Daoy (cell line): ENCODE data around the gene GNB5. TPM values are rescaled to one million over a fixed set of nuclear protein-coding genes. Genes with fewer than 3 reads are reported as not detected.
A peak's percentile ranks its signal among the peaks of the same experiment; 100 is the strongest.
"Not testable (repeated sequence)": the region's sequence is repeated elsewhere in the genome, so short reads cannot be mapped to it uniquely, and the experiment has no call there.

Source experiments
- DNase-seq: peaks from one replicate; pipeline ENCODE4 v3.0.0-alpha.2; 2015; ENCODE audit warnings: low read depth
- total RNA-seq: library from RNA; depleted of rRNA; stranded (reverse); fragments of >200 nt; shearing (Covaris generic); gene quantifications from 2 replicates; pipeline ENCODE4 v1.2.3, GENCODE V29; 2014

Gene GNB5
- total RNA-seq, 1 experiment from 2014 or later, result 35.4 TPM

DNA sequence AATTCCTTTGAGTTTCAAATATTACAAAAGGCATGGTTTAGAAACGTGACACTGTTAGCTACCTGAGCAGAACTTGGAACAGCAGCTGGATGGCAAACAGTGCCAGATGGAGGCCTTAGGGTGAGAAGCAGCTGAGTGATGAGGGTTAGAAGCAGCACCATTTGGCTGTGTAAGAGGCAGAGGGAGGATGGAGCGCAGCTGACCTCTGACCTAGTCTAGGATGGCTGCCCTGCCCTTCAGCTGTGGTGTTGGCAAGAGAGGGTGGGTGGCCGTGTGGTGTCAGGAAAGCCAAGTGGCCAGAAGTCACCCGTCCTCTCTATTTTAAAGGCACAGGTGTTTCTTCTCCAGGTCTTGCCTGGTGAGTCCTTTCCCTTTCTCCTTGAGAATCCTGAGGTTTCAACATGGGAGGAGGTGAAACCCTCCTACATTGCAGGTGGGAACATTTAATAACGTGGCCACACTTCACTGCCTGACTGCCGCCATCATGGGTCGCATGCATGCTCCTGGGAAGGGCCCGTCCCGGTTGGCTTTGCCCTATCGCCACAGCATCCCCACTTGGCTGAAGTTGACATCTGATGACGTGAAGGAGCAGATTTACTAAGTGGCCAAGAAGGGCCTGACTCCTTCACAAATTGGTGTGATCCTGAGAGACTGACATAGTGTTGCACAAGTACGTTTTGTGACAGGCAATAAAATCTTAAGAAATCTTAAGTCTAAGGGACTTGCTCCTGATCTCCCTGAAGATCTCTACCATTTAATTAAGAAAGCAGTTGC lies 96.2 kb downstream of the GNB5 start:
- no peak for DNase-seq

DNA sequence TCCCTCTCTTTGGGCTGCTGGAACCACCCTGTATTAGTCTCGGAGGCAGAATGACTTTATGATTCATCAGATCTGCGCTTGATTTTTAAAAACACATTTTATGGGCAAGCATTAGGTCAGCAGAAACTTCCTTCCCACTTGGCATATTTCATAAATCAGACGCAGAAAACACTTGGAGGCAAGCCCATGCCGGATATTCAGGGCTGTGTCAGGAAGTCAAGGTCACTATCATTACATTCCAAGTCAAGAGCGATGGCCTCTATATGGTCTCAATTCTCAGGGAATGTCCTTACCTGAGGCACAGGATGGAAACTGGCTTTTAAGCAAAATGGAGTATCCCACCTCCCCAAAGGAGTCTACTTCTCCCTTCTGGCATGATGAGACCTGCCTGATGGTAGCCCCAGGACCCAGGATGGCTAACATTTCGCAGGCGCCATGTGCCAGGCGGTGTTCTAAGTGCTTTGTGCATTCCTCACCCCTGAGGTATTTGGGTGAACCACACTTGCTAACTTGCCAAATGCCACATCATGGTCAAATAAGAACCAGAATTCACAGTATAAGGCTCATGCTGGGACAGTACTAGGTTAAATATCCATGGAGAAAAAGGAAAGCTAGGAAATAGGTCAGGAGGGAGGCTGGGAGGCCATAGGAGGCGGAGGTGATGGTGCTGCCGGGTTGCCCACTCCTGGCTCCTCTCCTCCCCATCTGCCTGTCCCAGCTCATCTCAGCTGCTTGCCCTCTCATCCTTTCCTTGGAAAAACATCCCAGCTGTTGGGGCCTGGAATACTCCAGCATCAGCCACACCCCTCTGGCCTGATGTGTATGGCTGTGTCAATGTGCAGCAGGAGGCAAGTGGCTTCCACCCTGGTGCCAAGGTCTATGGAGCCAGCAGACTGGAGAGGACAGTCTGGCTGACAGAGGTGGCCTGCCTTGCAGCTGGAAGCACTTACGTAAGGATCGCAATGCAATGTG lies 97.4 kb downstream of the GNB5 start:
- DNase-seq, result peak; percentile 100

DNA sequence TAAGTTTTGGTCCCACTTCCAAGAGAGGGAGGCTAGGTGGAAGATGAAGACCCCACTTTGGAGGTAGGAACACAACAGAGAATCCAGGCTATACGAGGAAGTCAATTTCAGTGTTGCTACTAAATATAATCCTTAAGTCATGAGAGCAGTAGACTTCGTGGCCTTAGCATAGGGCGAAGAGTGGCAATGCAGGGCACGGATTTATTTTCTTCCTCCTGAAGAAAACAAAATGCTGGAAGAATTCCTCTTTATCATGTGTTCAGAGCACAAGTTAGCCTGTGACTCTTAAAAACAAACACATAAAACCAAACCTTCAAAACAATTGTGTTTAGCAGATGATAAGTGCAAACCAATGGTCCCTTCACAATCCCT lies 98.0 kb downstream of the GNB5 start:
- DNase-seq, result no peak

DNA sequence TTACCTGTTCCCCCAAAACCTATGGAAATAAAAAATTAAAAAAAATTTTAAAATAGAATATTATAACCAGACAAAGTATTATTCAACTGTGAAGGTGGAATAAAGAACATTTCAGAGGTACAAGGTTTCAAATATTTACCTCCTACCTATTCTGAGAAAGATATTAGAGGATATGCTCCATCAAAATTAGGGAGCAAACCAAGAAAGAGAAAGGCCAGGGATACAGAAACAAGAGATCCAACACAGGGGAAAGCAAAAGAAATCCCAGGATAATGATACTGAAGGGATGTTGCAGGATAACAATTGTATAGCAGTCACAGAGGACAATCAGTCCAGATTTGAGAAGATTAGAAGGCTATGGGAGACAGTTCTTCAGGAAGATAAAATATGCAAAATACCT lies 101.0 kb downstream of the GNB5 start:
- no peak for DNase-seq

DNA sequence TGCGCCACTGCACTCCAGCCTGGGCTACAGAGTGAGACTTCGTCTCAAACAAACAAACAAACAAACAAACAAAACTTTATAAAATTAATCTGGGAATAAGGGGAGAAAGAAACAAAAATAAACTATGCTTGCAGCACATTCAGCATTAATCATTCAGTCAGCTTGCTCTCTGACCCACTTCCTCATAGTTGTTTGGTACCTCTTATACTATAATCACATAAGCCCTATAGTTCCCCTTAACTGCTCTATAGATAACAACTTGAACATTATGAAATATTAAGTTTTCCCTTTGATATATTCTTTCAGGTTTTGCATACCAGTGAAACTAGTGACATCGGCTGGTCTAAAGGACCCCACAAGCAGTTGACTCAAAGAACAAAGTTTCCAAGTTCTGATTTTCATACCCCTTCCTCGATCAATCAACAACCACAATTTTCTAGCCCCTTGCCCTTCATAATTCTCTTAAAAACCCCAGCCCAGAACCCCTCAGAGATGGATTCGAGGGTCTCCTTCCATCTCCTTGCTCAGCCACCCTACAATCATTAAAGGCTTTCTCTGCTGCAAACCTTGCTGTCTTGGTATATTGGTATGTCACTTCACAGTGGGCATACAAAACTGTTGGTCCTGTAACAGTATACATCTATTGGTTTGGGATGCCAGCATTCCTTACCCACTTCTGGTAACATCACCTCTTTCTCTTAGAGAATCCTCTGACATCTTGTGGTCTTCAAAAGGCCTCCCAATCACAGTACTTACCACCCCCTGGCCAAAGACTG lies 105.0 kb downstream of the GNB5 start:
- no peak for DNase-seq

DNA sequence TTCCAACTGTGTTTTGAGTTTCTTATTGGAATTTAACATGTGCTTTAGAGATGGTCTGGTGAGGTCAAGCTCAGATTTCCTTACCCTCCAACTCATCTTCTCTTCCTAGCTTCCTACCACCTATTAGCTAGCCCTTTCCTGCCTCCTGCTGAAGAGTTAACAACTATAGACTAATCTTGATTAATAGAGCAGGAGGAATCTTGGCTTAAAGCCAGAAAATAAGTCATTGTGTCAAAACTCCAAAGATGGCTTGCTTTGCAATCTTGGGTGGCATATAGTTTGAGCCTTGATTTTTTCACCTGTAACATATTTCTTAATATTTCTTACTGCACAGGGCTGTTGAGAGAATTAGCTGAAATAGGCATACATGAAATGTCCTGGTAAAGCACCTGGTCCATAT lies 105.9 kb downstream of the GNB5 start:
- DNase-seq, result no peak

DNA sequence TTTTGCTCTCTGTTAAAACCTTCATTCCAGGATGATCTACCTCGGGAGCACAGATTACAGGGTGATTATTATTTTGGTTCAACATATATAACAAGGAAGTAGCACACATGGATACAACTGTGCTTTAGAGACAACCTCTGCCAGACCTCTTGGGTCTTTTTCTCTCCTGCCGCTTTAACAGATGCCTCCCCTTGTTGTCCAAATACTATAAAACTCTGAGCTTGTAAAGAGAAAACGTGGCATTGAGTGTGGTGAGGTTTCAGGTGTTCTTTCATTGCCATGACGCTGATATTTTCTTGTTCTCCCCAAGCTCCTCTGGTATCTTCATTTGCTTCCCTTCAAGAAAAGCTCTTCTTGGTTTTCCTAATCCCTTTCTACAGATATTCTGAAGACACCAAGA lies 107.6 kb downstream of the GNB5 start:
- DNase-seq, result no peak

DNA sequence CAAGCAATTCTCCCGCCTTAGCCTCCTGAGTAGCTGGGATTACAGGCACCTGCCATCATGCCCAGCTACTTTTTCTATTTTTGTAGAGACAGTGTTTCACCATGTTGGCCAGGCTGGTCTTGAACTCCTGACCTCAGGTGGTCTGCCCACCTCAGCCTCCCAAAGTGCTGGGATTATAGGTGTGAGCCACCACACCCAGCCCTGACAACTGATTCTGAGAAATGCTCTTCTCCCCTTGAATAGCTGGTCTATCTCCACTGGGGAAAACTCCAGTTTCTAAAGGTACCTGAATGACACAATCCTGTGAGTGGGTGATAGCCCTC lies 108.2 kb downstream of the GNB5 start:
- DNase-seq, result not testable (repeated sequence)

DNA sequence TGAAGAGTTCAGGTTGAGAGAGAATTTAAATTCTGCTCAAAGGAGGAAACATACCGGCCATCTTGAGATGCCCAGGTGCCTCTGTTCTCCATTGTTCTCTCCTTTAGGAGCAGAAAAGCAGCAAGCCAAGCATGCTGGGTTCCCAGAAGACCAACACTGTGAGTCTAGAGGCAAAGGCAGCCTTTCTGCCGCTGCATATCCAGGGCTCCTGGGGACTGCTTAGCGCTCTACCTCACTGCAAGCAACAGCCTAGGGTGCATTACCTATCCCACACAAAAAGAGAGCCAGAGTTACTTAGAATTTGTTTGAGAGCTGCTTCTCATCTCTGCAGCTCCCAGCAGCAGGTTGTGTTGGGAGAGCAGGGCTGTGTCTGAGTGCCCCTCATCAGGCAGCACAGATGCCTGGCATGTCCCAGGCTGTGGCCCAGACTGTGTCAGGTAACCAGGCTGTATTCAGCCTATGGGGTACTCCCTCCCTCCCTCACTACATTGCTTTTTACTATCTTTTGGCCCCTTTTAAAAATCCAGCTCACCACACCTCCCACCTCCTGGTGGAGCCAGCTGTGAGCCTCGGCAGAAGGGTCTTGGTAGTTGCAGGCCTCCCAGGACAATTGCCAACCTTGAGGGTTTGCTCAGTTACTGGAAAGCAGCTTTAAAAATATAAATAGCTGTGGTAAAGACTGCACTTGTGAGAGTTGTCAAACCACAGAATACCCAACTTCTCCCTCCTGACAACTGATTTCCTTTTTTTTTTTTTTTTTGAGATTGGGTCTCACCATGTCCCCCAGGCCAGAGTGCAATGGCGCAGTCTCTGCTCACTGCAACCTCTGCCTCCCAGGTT lies 108.8 kb downstream of the GNB5 start:
- DNase-seq, result no peak

DNA sequence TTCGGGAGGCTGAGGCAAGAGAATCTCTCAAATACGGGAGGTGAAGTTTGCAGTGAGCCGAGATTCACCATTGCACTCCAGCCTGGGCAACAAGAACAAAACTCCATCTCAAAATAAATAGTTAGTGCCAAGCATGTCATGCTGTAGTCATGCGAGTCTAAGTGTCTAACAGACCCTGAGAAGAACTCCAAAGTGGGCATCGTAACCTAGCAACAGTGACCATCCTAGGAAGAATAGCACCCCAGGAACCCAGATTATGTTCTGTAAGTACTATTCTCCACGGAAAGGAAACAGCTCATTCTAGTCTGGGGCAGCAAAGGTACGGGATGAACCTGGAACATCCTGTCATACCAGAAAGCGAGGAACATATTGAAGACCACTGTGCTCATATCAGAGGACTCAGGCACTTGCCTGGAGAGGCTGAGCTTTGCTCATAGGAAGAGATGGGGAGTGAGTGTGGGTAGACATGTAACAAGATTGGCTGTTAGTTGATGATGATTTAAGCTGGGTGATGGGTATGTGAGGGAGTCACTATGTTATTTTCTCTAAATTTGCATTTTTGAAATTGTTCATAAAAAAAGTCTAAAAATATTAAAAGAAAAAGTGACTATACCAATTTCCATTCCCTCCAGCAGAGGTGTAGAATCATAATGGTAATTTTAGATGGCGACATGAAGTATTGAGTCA lies 110.3 kb downstream of the GNB5 start:
- no peak for DNase-seq

DNA sequence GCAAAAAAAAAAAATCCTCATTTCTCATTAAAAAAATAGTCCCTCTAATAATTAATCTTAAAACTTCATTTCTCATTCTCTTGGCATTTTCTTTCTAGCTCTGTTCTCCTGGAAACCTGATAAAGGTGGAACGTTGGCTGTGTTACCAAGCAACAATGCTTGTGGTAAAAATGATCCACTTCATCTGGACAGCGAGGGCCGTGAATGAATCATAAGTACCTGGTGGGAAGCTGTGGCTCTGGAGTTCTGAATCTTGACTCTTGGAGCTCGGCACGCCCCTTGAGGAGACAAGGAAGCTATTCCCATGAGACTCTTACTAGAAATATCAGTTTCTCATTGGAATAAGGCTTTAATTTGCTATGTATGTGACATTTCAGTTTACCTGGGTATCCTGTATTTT lies 111.2 kb downstream of the GNB5 start:
- peak; percentile 90 for DNase-seq

DNA sequence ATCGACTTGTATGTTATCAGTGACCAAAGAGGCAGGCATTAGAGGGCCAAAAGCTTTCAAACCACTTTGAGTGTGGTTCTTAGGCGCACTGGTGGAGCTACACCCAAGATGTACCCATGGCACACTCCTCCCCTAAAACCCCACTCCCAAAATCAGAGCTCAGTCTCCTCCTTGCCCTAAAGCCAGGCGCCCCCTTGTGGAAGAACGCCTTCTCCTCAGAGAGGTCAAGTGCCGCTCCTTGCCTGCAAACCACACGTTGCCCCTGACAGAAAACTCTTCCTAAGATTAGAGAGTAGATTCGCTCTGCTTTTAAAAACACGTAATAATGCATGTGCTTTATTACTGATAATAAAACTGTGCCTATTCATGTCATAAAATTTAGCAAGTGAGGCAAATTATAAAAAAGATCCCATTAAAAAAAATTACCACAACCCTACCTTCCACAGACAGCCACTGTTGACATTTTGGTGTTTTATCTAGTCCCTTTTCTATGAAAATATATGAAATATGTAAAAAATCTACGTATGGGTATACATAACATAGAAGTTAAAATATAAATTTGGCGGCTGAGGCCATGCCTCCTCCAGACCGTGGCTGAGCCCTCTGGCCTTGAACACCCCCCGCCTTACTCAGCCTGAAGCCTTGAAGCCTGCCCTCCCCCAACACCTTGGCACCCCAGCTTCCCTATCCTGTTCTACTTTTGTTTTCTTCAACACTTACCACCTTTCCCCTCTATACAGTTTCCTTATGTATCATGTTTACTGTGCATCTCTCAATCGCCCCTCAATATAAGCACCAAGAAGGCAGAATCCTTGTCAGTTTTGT lies 112.1 kb downstream of the GNB5 start:
- DNase-seq, result peak; percentile 85

DNA sequence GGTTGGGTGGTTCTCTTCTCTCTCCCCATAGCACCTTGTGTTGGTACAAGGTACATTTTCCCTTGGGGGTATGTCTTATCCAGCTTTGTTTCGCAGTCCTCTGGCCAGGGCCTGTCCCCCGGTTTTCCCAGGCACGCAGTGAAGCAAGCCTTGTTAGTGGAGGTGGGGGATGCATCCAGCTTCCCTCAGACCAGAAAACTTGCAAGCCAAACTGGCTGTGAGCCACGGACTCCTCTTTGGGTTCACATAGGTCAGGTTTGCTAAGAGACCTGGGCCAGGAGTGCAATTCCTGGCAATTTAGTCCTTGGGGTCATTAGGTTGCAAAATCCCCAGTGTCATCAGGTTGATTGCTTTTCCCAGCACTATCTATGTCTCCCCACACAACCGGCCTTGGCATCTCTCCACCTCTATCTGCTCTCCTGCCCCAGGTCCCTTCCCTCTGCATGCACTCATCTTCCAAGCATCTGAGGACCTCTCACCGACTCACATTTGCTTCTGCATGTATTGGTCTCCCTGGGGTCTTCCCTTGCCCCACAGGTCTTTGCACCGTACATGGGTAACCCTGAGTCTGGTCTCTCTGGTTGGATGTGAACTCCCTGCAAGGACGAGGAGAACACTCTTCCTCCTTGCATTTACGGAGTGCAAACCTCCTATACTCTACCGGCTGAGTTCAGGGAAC lies 112.9 kb downstream of the GNB5 start:
- DNase-seq, result no peak

DNA sequence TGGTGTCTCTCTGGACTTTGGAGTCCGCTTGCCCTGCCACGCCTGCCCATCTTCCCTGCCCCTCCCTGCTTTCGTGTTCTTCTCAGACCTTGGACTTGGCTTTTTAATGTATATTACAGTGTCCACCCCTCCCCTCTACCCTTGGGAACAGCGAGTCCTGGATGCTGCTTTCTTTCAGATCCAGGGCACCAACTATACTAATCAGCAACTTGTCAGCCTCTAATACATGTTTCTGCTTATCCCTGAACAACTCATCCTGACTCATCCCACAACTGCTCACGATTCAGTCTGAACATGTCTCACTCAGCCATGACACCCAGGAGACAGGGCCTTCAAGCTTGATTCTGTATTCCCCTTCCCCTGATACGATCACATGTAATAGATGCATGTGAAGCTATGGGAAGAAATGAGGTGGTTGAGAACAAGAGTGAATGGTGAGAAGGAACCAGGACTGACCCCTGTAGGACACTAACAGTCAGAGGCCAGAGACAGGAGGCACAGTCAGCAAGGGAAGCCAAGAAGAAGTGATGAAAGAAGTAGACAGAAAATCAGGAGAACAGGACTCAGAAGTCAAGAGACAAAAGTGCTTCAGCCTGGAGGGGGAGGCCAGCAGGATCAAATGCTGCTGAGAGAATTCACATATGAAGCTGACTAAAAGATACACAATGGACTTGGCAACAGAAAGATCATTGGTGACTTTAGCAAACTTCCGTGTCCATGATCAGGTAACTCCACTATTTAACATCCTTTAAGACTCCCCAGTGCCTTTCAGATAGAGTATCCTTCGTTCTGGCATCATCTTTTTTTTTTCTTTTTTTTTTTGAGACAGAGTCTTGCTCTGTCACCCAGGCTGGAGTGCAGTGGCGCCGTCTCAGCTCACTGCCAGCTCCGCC lies 114.1 kb downstream of the GNB5 start:
- peak; percentile 95 for DNase-seq

DNA sequence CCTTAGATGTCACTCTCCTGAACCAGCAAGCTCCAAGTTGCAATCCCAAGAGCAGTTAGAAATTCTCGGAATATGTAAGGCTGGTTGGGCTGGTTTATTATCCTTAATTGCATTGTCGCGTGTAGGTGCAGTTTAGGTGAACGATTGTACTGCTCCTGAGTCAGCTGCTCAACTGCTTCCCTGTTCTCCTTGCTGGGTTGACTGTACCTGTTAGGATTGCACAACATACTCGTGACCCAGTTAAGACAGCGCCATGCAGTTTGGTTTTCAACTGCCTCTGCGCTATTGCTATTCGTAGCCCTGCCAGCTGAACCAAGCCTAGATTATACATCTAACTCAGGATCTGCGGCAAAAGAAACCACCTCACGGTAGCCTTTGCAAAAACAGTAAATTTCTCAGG lies 119.6 kb downstream of the GNB5 start:
- DNase-seq, result no peak

DNA sequence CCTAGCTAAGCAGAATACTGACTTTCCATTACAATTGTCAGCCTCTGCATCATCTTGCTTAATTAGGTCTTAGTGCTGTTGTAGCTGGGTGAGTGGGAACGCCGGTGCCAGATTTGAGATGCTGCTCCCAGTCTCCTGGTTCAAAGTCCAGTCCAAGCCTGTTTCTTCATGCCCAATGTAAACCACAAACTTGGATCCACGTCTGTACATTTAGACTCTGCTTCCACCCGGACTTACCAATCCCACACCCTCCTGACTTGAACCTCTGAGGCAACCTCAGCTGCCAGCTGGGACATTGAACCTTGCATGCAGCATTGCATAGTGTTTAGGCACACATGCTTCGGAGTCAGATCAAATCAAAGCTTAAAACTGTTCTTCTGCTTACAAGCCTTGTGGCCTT lies 121.6 kb downstream of the GNB5 start:
- no peak for DNase-seq

DNA sequence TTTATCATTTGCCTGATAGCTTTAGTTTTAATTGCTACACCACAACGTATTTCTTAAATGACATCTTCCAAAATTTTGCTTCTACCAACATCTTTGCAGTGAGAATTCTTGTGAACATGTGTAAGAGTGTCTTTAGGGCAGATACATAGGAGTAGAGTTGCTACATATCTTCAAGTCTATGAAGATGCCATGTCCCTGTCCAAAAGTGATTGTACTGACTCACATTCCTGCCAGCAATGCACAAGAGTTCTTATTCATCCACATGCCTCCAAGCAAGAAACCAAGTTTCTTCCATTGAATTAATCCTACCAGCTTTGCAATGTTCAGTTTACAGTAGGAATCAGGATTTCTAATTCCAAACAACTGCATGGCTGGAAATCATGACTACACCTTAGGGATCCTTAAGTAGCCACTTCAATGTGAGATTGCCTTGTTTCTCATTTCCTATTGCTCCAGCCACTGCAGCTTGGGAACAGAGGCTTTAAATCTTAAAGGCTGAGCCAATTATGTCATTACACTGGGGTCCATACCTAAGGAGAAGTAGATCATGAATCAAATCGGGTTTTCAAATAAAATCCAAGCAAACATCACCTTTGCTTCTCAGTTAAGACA lies 123.1 kb downstream of the GNB5 start:
- no peak for DNase-seq

DNA sequence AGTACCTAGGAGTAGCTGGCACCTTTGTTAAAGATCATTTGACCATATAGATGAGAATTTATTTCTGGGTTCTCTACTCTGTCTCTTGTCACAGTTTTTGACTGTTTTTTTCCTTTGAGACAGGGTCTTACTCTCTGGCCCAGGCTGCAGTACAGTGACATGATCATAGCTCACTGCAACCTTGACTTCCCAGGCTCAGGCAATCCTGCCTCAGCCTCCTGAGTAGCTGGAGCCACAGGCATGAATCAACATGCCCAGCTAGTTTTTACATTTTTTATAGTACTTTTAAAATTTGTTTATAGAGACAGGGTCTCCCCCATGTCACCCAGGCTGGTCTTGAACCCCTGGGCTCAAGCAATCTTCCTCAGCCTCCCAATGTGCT lies 123.7 kb downstream of the GNB5 start:
- DNase-seq, result no peak
